K562 (cell line): ENCODE results near the gene LDB2. TPM values are rescaled to one million over a fixed set of nuclear protein-coding genes. Genes with fewer than 3 reads are reported as not detected.

Experiments
- ATAC-seq: fragments of 200-7000 bp; cut with Tn5 transposase; 3 replicates; pipeline ENCODE4 v1.9.1; 2020; ENCODE audit warnings: moderate library complexity
- BruUV-seq: library from RNA; stranded (reverse); fragments of 400-500 nt; replicated peaks from 2 replicates; lab custom pipeline; 2021; lab: Mats Ljungman, UMichigan
- CTCF ChIA-PET: fragments of 300-600 bp; formaldehyde crosslinking; extraction: SDS; loops from one replicate; lab custom pipeline; 2021; ENCODE audit warnings: low intra/inter-chr PET ratio; lab: Yijun Ruan, JAX
- POLR2A ChIA-PET: fragments of 300-600, 350-650 bp; sonication (Branson Sonifier 250); formaldehyde crosslinking; extraction: SDS; loops from one replicate; lab custom pipeline; 2021; ENCODE audit warnings: antibody characterized with exemption, inconsistent platforms; lab: Yijun Ruan, JAX
- DNase-seq, 4 experiments: peaks; one replicate each; pipeline versions ENCODE4 v3.0.0 to v3.0.0-alpha.2; 2011 to 2018; ENCODE audit warnings: low spot score in 3 of 4, mixed read lengths in 3 of 4; ENCODE audit errors: extremely low read depth in 1 of 4
- FAIRE-seq: peaks from 2 replicates; lab custom pipeline; 2011; peaks lifted over from hg19 to GRCh38; lab: Jason Lieb, UNC
- H2AFZ ChIP-seq: 2 replicates; pipeline ENCODE4 v1.6.0; 2011; ENCODE audit warnings: low read depth, low read length, control low read depth, inconsistent platforms
- H3K27ac ChIP-seq: fragments of 200-600 bp; 3 replicates; pipeline ENCODE4 v1.8.0; 2011; ENCODE audit warnings: low read depth, mild to moderate bottlenecking, control low read depth, inconsistent platforms, low read length, moderate library complexity, mixed read lengths; ENCODE audit errors: extremely low read depth
- H3K27me3 ChIP-seq, 2 experiments: fragments of 300-600 bp in 1 of 2; 2 replicates in 1 of 2; 3 replicates in 1 of 2; pipeline versions ENCODE4 v1.6.0 to v1.8.0; 2011; ENCODE audit warnings: inconsistent platforms in 2 of 2, low read length in 2 of 2, mild to moderate bottlenecking in 1 of 2, mixed read lengths in 1 of 2, moderate library complexity in 1 of 2; ENCODE audit not compliant: control insufficient read depth in 2 of 2, insufficient read depth in 2 of 2
- H3K36me3 ChIP-seq: fragments of 300-600 bp; 3 replicates; pipeline ENCODE4 v1.8.0; 2011; ENCODE audit warnings: mild to moderate bottlenecking, low read length, inconsistent platforms; ENCODE audit not compliant: control insufficient read depth, insufficient read depth
- H3K4me1 ChIP-seq, 2 experiments: fragments of 200-600 bp in 1 of 2; replicated peaks in 1 of 2; 2 replicates in 1 of 2; 3 replicates in 1 of 2; pipeline versions ENCODE4 v1.5.1 to v1.8.0; 2011; ENCODE audit warnings: inconsistent platforms in 2 of 2, low read length in 2 of 2, mild to moderate bottlenecking in 1 of 2, mixed read lengths in 1 of 2, moderate library complexity in 1 of 2; ENCODE audit not compliant: control insufficient read depth in 2 of 2, insufficient read depth in 2 of 2
- H3K4me2 ChIP-seq: 2 replicates; pipeline ENCODE4 v1.6.1; 2011; ENCODE audit warnings: low read length, control low read depth, inconsistent platforms, mixed read lengths; ENCODE audit not compliant: insufficient read depth
- H3K4me3 ChIP-seq: fragments of 200-600 bp; sonication (generic), shearing (Covaris generic); 2 replicates; pipeline ENCODE4 v1.5.1; 2016; ENCODE audit warnings: control low read depth, inconsistent platforms
- H3K79me2 ChIP-seq: fragments of 200-600 bp; 3 replicates; pipeline ENCODE4 v1.8.0; 2011; ENCODE audit warnings: low read length, inconsistent platforms; ENCODE audit not compliant: control insufficient read depth, insufficient read depth
- H3K9ac ChIP-seq, 2 experiments: 2 replicates each; pipeline versions ENCODE4 v1.6.0 to v1.6.1; 2011; ENCODE audit warnings: low read depth in 2 of 2, low read length in 2 of 2, control low read depth in 1 of 2, inconsistent platforms in 1 of 2, mild to moderate bottlenecking in 1 of 2, mixed read lengths in 1 of 2; ENCODE audit not compliant: insufficient read depth in 1 of 2
- H3K9me1 ChIP-seq: one replicate; pipeline ENCODE4 v1.6.0; 2011; ENCODE audit warnings: inconsistent platforms, mild to moderate bottlenecking, low read length, moderate library complexity; ENCODE audit not compliant: control insufficient read depth, insufficient read depth
- H3K9me3 ChIP-seq: replicated peaks from 2 replicates; pipeline ENCODE4 v1.5.1; 2011; ENCODE audit warnings: low read depth, low read length, inconsistent platforms; ENCODE audit not compliant: control insufficient read depth, insufficient read depth
- H4K20me1 ChIP-seq: replicated peaks from 2 replicates; pipeline ENCODE4 v1.6.1; 2011; ENCODE audit warnings: low read length, inconsistent platforms, mixed read lengths; ENCODE audit not compliant: control insufficient read depth, insufficient read depth
- ARID4B ChIP-seq: sonication (generic); formaldehyde crosslinking; IDR thresholded peaks from 2 replicates; pipeline ENCODE4 v1.8.0; 2022; ENCODE audit warnings: mild to moderate bottlenecking, missing genetic modification reagents
- MCM7 ChIP-seq, 2 experiments: fragments of 450-650 bp; IDR thresholded peaks; 2 replicates each; pipeline ENCODE4 v1.6.1; 2016 to 2018
- SRF ChIP-seq, 2 experiments: fragments of 250-450, 450-650 bp in 1 of 2; sonication (Bioruptor Pico) in 1 of 2; sonication (generic) in 1 of 2; formaldehyde crosslinking; IDR thresholded peaks; 2 replicates each; pipeline versions ENCODE4 v1.5.0 to v1.5.1; 2020 to 2022; ENCODE audit warnings: mild to moderate bottlenecking in 1 of 2, missing genetic modification reagents in 1 of 2
- ZNF41 ChIP-seq: fragments of 250-450 bp; sonication (Bioruptor Pico); conservative IDR thresholded peaks from 2 replicates; pipeline ENCODE4 v1.4.0; 2020; ENCODE audit warnings: mild to moderate bottlenecking
- WGBS: fragments of 100-300 bp; shearing (Covaris generic); methylation state at CpG from one replicate; pipeline ENCODE4 v1.1.6; 2016; ENCODE audit warnings: low coverage, mixed read lengths; ENCODE audit not compliant: insufficient coverage; ENCODE audit errors: missing lambda C conversion rate; 5-methylcytosine and 5-hydroxymethylcytosine counted together
- in situ Hi-C: fragments of 300-500 bp; cut with MboI; formaldehyde crosslinking; loops from 4 replicates; pipeline ENCODE4 v1.15.0; 2018; ENCODE audit warnings: inconsistent platforms, mixed read lengths
- intact Hi-C: fragments of 100-400 bp; cut with micrococcal nuclease; formaldehyde crosslinking; loops from 2 replicates; pipeline ENCODE4 v1.14.2; 2022
- polyA plus RNA-seq, 8 experiments: library from polyadenylated mRNA; depleted of rRNA in 4 of 8; stranded (reverse) in 5 of 8; unstranded in 3 of 8; fragments of >200 nt; fragmentation: Nextera tagmentation in 2 of 8; fragmentation: Illumina TruSeq in 1 of 8; extraction: Ambion mirVana in 2 of 8; extraction: Trizol in 1 of 8; gene quantifications; 2 replicates each; pipeline versions ENCODE4 v1.2.1 to v1.2.3, GENCODE V29; 2011 to 2014; ENCODE audit warnings: inconsistent platforms in 1 of 8, missing spikeins in 1 of 8
- total RNA-seq, 7 experiments: library from RNA; depleted of rRNA in 6 of 7; stranded (reverse); fragments of >200 nt in 6 of 7; fragmentation: Illumina TruSeq in 2 of 7; extraction: Trizol in 2 of 7; gene quantifications; 2 replicates each; pipeline versions ENCODE4 v1.2.1 to v1.2.3, GENCODE V29; 2011 to 2021; ENCODE audit warnings: low replicate concordance in 1 of 7

LDB2 gene
- total and polyA plus RNA-seq, 9 of the 15 experiments (the other 6 are each of a cell fraction or from before 2014, with no cell fraction given), result 0.10 to 0.20 TPM; not detected in 7

GRCh38 chr4:16728849-16729248 is 169.6 kb downstream of the LDB2 start:
- BruUV-seq, result no TSS peak
- intact Hi-C loops, result no loop called here
- Histone ChIP-seq H3K4me3 (no peak overlapping the region), H3K79me2 (no peaks in the 10 kb centered on the region), H4K20me1 (no peaks in the 10 kb centered on the region), H3K9me3 (no peaks in the 10 kb centered on the region), H3K4me2 (no peak overlapping the region), H3K4me1 (no peaks in the 10 kb centered on the region), H3K9me1 (no peaks in the 10 kb centered on the region), H3K36me3 (no peaks in the 10 kb centered on the region), H3K27ac (no peak overlapping the region), H3K9ac (no peak overlapping the region), H3K27me3 (no peaks in the 10 kb centered on the region), H2AFZ (no peak overlapping the region)
- ChIA-PET CTCF (no interaction called here), POLR2A (no interaction called here)
- DNase-seq (no peak), FAIRE-seq (no peak), ATAC-seq (no peak)
- in situ Hi-C loops, result no loop called here
- TF ChIP-seq SRF (CRISPR knock-in tag; IDR thresholded peaks at IDR 0.05), result no peak
- no peak for TF ChIP-seq ZNF41
- TF ChIP-seq ARID4B (CRISPR knock-in tag), result no peak
- TF ChIP-seq MCM7 (IDR thresholded peaks at IDR 0.05), result no peak
- 0% methylated on average over 2 of the region's 2 CpGs for WGBS
